ENCODE results near the gene SRSF10. TPM values are rescaled to one million over a fixed set of nuclear protein-coding genes. Genes with fewer than 3 reads are reported as not detected.

The SRSF10 gene
- total and polyA plus RNA-seq, 4 donors = 99.0 to 124 (median 115) TPM

- H3K4me1 ChIP-seq (ENCODE audit: control insufficient read depth, insufficient read depth, low read length) = peaks cover 5% of the 10 kb centered on the region
- no peaks in the 10 kb centered on the region for H3K9me3 ChIP-seq (ENCODE audit: control insufficient read depth, insufficient read depth, low read length)
- peak in 4 of 6 donors; percentile 28 to 77 (median 48) for DNase-seq (ENCODE audit: low read depth in 4 of 6, low spot score in 6 of 6)
- no peaks in the 10 kb centered on the region for H3K36me3 ChIP-seq (ENCODE audit: control insufficient read depth, insufficient read depth, low read length)
- WGBS (ENCODE audit: insufficient coverage) = 45% methylated on average over 9 of the region's 12 CpGs
- no peak overlapping the region for H3K4me3 ChIP-seq (ENCODE audit: low read depth, low read length)
- no peak overlapping the region for H3K27ac ChIP-seq (ENCODE audit: low read depth, low read length)
- no peaks in the 10 kb centered on the region for H3K27me3 ChIP-seq (ENCODE audit: control insufficient read depth, insufficient read depth, low read length)
Observed at GRCh38 chr1:23916209-23917131, 63.7 kb downstream of the SRSF10 start.

GRCh38 chr1:23915466-23915865, 64.7 kb downstream of the SRSF10 start:
- H3K9me3 ChIP-seq (ENCODE audit: control insufficient read depth, insufficient read depth, low read length) = no peaks in the 10 kb centered on the region
- no peak for DNase-seq (ENCODE audit: low read depth in 4 of 6, low spot score in 6 of 6)
- WGBS (ENCODE audit: insufficient coverage) = 98% methylated on average over 5 of the region's 5 CpGs
- peaks cover 5% of the 10 kb centered on the region for H3K4me1 ChIP-seq (ENCODE audit: control insufficient read depth, insufficient read depth, low read length)
- H3K4me3 ChIP-seq (ENCODE audit: low read depth, low read length) = no peak overlapping the region
- no peaks in the 10 kb centered on the region for H3K36me3 ChIP-seq (ENCODE audit: control insufficient read depth, insufficient read depth, low read length)
- H3K27ac ChIP-seq (ENCODE audit: low read depth, low read length) = no peak overlapping the region
- H3K27me3 ChIP-seq (ENCODE audit: control insufficient read depth, insufficient read depth, low read length) = no peaks in the 10 kb centered on the region

GRCh38 chr1:23914921-23915320, 65.2 kb downstream of the SRSF10 start:
- no peak overlapping the region for H3K4me3 ChIP-seq (ENCODE audit: low read depth, low read length)
- 87% methylated on average over 3 of the region's 4 CpGs for WGBS (ENCODE audit: insufficient coverage)
- no peaks in the 10 kb centered on the region for H3K9me3 ChIP-seq (ENCODE audit: control insufficient read depth, insufficient read depth, low read length)

More at GRCh38 chr1:23914921-23915320, 65.2 kb downstream of the SRSF10 start:
- Histone ChIP-seq H3K36me3 (ENCODE audit: control insufficient read depth, insufficient read depth, low read length) (no peaks in the 10 kb centered on the region), H3K4me1 (ENCODE audit: control insufficient read depth, insufficient read depth, low read length) (peaks cover 4% of the 10 kb centered on the region), H3K27ac (ENCODE audit: low read depth, low read length) (no peak overlapping the region), H3K27me3 (ENCODE audit: control insufficient read depth, insufficient read depth, low read length) (peaks cover 2% of the 10 kb centered on the region)
- no peak for DNase-seq (ENCODE audit: low read depth in 4 of 6, low spot score in 6 of 6)

Small RNA genes lying within 50 kb of the gene (small RNA-seq; reads per million reads assigned to genes)
- not detected for gene MIR378F (ENCODE audit: low replicate concordance)

Other genes starting within 250 kb of the SRSF10 start
- 10 to 100 TPM; 17.0 to 38.1 TPM for gene ELOA, start 236.9 kb downstream of the SRSF10 start, total RNA-seq
- 10 to 100 TPM; 25.4 to 27.5 TPM for gene ELOA, start 236.9 kb downstream of the SRSF10 start, polyA plus RNA-seq (ENCODE audit: insufficient read length in 2 of 2)
- 10 to 100 TPM; 86.3 to 97.0 TPM for gene PITHD1, start 201.9 kb downstream of the SRSF10 start, total RNA-seq
- gene PITHD1, start 201.9 kb downstream of the SRSF10 start, polyA plus RNA-seq (ENCODE audit: insufficient read length in 2 of 2) = 100 to 1,000 TPM; 136 to 137 TPM
- gene LYPLA2, start 189.2 kb downstream of the SRSF10 start, total RNA-seq = 10 to 100 TPM; 28.3 to 51.5 TPM
- 10 to 100 TPM; 72.1 to 73.7 TPM for gene LYPLA2, start 189.2 kb downstream of the SRSF10 start, polyA plus RNA-seq (ENCODE audit: insufficient read length in 2 of 2)
- 10 to 100 TPM; 12.6 to 24.6 TPM for gene GALE, start 179.6 kb downstream of the SRSF10 start, total RNA-seq
- gene GALE, start 179.6 kb downstream of the SRSF10 start, polyA plus RNA-seq (ENCODE audit: insufficient read length in 2 of 2) = 10 to 100 TPM; 30.9 to 32.5 TPM
- gene HMGCL, start 154.9 kb downstream of the SRSF10 start, total RNA-seq = 10 to 100 TPM; 20.7 to 45.2 TPM
- 10 to 100 TPM; 18.7 to 28.0 TPM for gene HMGCL, start 154.9 kb downstream of the SRSF10 start, polyA plus RNA-seq (ENCODE audit: insufficient read length in 2 of 2)
- gene FUCA1, start 112.0 kb downstream of the SRSF10 start, total RNA-seq = 10 to 100 TPM; 32.9 to 39.1 TPM
- gene FUCA1, start 112.0 kb downstream of the SRSF10 start, polyA plus RNA-seq (ENCODE audit: insufficient read length in 2 of 2) = 10 to 100 TPM; 20.2 to 21.0 TPM
- gene CNR2, start 67.0 kb downstream of the SRSF10 start, total RNA-seq = under 1 TPM; 0.06 to 0.10 TPM
- under 1 TPM; 0.05 to 0.08 TPM for gene CNR2, start 67.0 kb downstream of the SRSF10 start, polyA plus RNA-seq (ENCODE audit: insufficient read length in 2 of 2)
- 10 to 100 TPM; 87.1 to 96.1 TPM for gene PNRC2, start 20.5 kb downstream of the SRSF10 start, total RNA-seq
- gene PNRC2, start 20.5 kb downstream of the SRSF10 start, polyA plus RNA-seq (ENCODE audit: insufficient read length in 2 of 2) = 100 to 1,000 TPM; 109 to 149 TPM
- under 1 TPM; 0.11 to 0.50 TPM for gene MYOM3, start 131.8 kb upstream of the SRSF10 start, total RNA-seq
- under 1 TPM; 0.13 to 0.98 TPM for gene MYOM3, start 131.8 kb upstream of the SRSF10 start, polyA plus RNA-seq (ENCODE audit: insufficient read length in 2 of 2)
- under 1 TPM; 0.06 to 0.10 TPM for gene IL22RA1, start 162.8 kb upstream of the SRSF10 start, total RNA-seq
- gene IL22RA1, start 162.8 kb upstream of the SRSF10 start, polyA plus RNA-seq (ENCODE audit: insufficient read length in 2 of 2) = not detected
- gene IFNLR1, start 207.0 kb upstream of the SRSF10 start, total RNA-seq = under 1 TPM; 0.59 to 0.72 TPM
- gene IFNLR1, start 207.0 kb upstream of the SRSF10 start, polyA plus RNA-seq (ENCODE audit: insufficient read length in 2 of 2) = 1 to 10 TPM in 1 of 2 donors, under 1 TPM in 1; 0.74 to 1.6 TPM